ENCODE measurements around the gene AKAP12.

Gene AKAP12

GRCh38 chr6:151279891-151280290, 40.1 kb downstream of the AKAP12 start:
- no peak for DNase-seq (ENCODE audit: low spot score)

GRCh38 chr6:151280859-151281258, 41.1 kb downstream of the AKAP12 start:
- no peak for DNase-seq (ENCODE audit: low spot score)

GRCh38 chr6:151284012-151284411, 44.2 kb downstream of the AKAP12 start:
- no peak for DNase-seq (ENCODE audit: low spot score)

GRCh38 chr6:151284548-151285017, 44.8 kb downstream of the AKAP12 start:
- no peak for DNase-seq (ENCODE audit: low spot score)

- no peak for DNase-seq (ENCODE audit: low spot score)
These were observed 45.4 kb downstream of the AKAP12 start for GRCh38 chr6:151285122-151285521.

- no peak for DNase-seq (ENCODE audit: low spot score)
These were observed 46.4 kb downstream of the AKAP12 start for GRCh38 chr6:151286214-151286613.

- no peak for DNase-seq (ENCODE audit: low spot score)
These were observed 49.1 kb downstream of the AKAP12 start for GRCh38 chr6:151288712-151289398.

- no peak for DNase-seq (ENCODE audit: low spot score)
These were observed 49.7 kb downstream of the AKAP12 start for GRCh38 chr6:151289399-151290007.

GRCh38 chr6:151290877-151291721, 51.3 kb downstream of the AKAP12 start:
- no peak for DNase-seq (ENCODE audit: low spot score)

GRCh38 chr6:151291722-151292059, 51.9 kb downstream of the AKAP12 start:
- no peak for DNase-seq (ENCODE audit: low spot score)

GRCh38 chr6:151292974-151293687, 53.4 kb downstream of the AKAP12 start:
- DNase-seq (ENCODE audit: low spot score): no peak

- no peak for DNase-seq (ENCODE audit: low spot score)
These were observed 53.9 kb downstream of the AKAP12 start for GRCh38 chr6:151293688-151294016.

GRCh38 chr6:151294561-151295101, 54.9 kb downstream of the AKAP12 start:
- no peak for DNase-seq (ENCODE audit: low spot score)

GRCh38 chr6:151297886-151298285, 58.1 kb downstream of the AKAP12 start:
- no peak for DNase-seq (ENCODE audit: low spot score)

GRCh38 chr6:151299011-151299410, 59.2 kb downstream of the AKAP12 start:
- no peak for DNase-seq (ENCODE audit: low spot score)

- DNase-seq (ENCODE audit: low spot score): no peak
These were observed 60.7 kb downstream of the AKAP12 start for GRCh38 chr6:151300267-151300991.

GRCh38 chr6:151301547-151301946, 61.8 kb downstream of the AKAP12 start:
- DNase-seq (ENCODE audit: low spot score): no peak

GRCh38 chr6:151303231-151303630, 63.5 kb downstream of the AKAP12 start:
- no peak for DNase-seq (ENCODE audit: low spot score)

- no peak for DNase-seq (ENCODE audit: low spot score)
These were observed 66.6 kb downstream of the AKAP12 start for GRCh38 chr6:151306269-151306783.

- DNase-seq (ENCODE audit: low spot score): peak; percentile 40
These were observed 67.7 kb downstream of the AKAP12 start for GRCh38 chr6:151307501-151307900.

- no peak for DNase-seq (ENCODE audit: low spot score)
These were observed 69.9 kb downstream of the AKAP12 start for GRCh38 chr6:151309619-151310018.
